ENCODE results near the gene CTLA4. TPM values are rescaled to one million over a fixed set of nuclear protein-coding genes. Genes with fewer than 3 reads are reported as not detected.

Gene CTLA4
- 0.44 TPM for total RNA-seq

DNA sequence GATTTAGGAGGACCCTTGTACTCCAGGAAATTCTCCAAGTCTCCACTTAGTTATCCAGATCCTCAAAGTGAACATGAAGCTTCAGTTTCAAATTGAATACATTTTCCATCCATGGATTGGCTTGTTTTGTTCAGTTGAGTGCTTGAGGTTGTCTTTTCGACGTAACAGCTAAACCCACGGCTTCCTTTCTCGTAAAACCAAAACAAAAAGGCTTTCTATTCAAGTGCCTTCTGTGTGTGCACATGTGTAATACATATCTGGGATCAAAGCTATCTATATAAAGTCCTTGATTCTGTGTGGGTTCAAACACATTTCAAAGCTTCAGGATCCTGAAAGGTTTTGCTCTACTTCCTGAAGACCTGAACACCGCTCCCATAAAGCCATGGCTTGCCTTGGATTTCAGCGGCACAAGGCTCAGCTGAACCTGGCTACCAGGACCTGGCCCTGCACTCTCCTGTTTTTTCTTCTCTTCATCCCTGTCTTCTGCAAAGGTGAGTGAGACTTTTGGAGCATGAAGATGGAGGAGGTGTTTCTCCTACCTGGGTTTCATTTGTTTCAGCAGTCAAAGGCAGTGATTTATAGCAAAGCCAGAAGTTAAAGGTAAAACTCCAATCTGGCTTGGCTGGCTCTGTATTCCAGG is at the start of gene CTLA4:
Gene CTLA4 (plus strand): TSS at position 211 of the 640 bp plus-strand sequence. CDS start 172 bp downstream, at position 383.

Other genes starting within 250 kb of the CTLA4 start
- gene CD28, start 161.1 kb upstream of the CTLA4 start, total RNA-seq, result 2.7 TPM
- 0.11 TPM for gene ICOS, start 69.0 kb downstream of the CTLA4 start, total RNA-seq